MM.1S (cell line): Measurements from ENCODE around the gene MBOAT1.

Experiments used
- DNase-seq: peaks from one replicate; pipeline ENCODE4 v3.0.0-alpha.2; 2015
- H2AFZ ChIP-seq: fragments of 300-600 bp; sonication (generic); 2 replicates; pipeline ENCODE4 v1.6.0; 2016; ENCODE audit warnings: antibody characterized with exemption, low read length
- H3F3A ChIP-seq: fragments of 300-600 bp; sonication (generic); 2 replicates; pipeline ENCODE4 v1.6.1; 2016; ENCODE audit warnings: mild to moderate bottlenecking, antibody characterized with exemption, low read length, moderate library complexity, mixed read lengths; ENCODE audit not compliant: insufficient read depth
- H3K27ac ChIP-seq: fragments of 300-600 bp; sonication (generic); 2 replicates; pipeline ENCODE4 v1.5.1; 2016; ENCODE audit warnings: mild to moderate bottlenecking, low read length
- H3K27me3 ChIP-seq: fragments of 300-600 bp; sonication (generic); replicated peaks from 2 replicates; pipeline ENCODE4 v1.6.0; 2016; ENCODE audit warnings: low read length; ENCODE audit not compliant: insufficient read depth
- H3K36me3 ChIP-seq: fragments of 300-600 bp; sonication (generic); replicated peaks from 2 replicates; pipeline ENCODE4 v1.6.1; 2016; ENCODE audit warnings: mild to moderate bottlenecking, low read length, mixed read lengths; ENCODE audit not compliant: insufficient read depth
- H3K4me1 ChIP-seq: fragments of 300-600 bp; sonication (generic); 2 replicates; pipeline ENCODE4 v1.6.1; 2016; ENCODE audit warnings: low read length, mixed read lengths
- H3K4me2 ChIP-seq: fragments of 300-600 bp; sonication (generic); 2 replicates; pipeline ENCODE4 v1.6.0; 2016; ENCODE audit warnings: low read depth, low read length
- H3K4me3 ChIP-seq: fragments of 300-600 bp; sonication (generic); 2 replicates; pipeline ENCODE4 v1.5.1; 2016; ENCODE audit warnings: low read length, mixed read lengths
- H3K79me2 ChIP-seq: fragments of 300-600 bp; sonication (generic); 2 replicates; pipeline ENCODE4 v1.6.1; 2016; ENCODE audit warnings: mixed run types, low read length, mixed read lengths
- H3K9ac ChIP-seq: fragments of 300-600 bp; sonication (generic); 2 replicates; pipeline ENCODE4 v1.6.1; 2016; ENCODE audit warnings: low read length, mixed read lengths
- H3K9me2 ChIP-seq: fragments of 300-600 bp; sonication (generic); replicated peaks from 2 replicates; pipeline ENCODE4 v1.6.1; 2016; ENCODE audit warnings: mild to moderate bottlenecking, low read length, mixed read lengths; ENCODE audit not compliant: insufficient read depth
- H3K9me3 ChIP-seq: fragments of 300-600 bp; sonication (generic); replicated peaks from 2 replicates; pipeline ENCODE4 v1.6.1; 2016; ENCODE audit warnings: mild to moderate bottlenecking, low read length, mixed read lengths; ENCODE audit not compliant: insufficient read depth
- H4K20me1 ChIP-seq: fragments of 300-600 bp; sonication (generic); 2 replicates; pipeline ENCODE4 v1.6.1; 2016; ENCODE audit warnings: mild to moderate bottlenecking, low read length, moderate library complexity, mixed read lengths; ENCODE audit not compliant: insufficient read depth
- CTCF ChIP-seq: fragments of 300-600 bp; sonication (generic); IDR thresholded peaks from 2 replicates; pipeline ENCODE4 v1.5.1; 2016; ENCODE audit warnings: antibody characterized with exemption, low read length, mixed read lengths
- EZH2 ChIP-seq: fragments of 300-600 bp; sonication (generic); optimal IDR thresholded peaks from 2 replicates; pipeline ENCODE3; 2017; ENCODE audit warnings: low read depth, mild to moderate bottlenecking, antibody characterized with exemption, low read length, mixed read lengths
- EZH2phosphoT487 ChIP-seq: fragments of 300-600 bp; sonication (generic); IDR thresholded peaks from 2 replicates; pipeline ENCODE4 v1.6.1; 2018; ENCODE audit warnings: antibody characterized with exemption, low read length

MBOAT1 gene

DNA sequence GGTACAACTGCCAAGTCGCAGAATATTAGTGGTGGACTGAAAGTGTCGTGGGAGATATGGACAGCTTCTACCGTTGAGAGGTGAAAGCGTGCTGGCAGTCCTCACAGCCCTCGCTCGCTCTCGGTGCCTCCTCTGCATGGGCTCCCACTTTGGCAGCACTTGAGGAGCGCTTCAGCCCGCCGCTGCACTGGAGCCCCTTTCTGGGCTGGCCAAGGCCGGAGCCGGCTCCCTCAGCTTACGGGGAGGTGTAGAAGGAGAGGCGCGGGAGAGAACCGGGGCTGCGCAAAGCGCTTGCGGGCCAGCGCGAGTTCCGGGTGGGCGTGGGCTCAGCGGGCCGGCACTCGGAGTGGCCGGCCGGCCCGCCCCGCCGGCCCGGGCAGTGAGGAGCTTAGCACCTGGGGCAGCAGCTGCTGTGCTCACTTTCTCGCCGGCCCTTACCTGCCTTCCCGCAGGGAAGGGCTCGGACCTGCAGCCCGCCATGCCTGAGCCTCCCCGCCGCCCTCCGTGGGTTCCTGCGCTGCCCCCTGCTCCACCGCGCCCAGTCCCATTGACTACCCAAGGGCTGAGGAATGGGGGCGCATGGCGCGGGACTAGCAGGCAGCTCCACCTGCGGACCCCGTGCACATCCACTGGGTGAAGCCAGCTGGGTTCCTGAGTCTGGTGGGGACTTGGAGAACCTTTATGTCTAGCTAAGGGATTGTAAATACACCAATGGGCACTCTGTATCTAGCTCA lies 47.2 kb upstream of the MBOAT1 start:
- Histone ChIP-seq H3K4me3 (no peak overlapping the region), H3F3A (peaks cover 12% of the 10 kb centered on the region), H3K9me3 (no peaks in the 10 kb centered on the region), H3K27me3 (no peaks in the 10 kb centered on the region), H3K79me2 (no peaks in the 10 kb centered on the region), H3K9me2 (no peaks in the 10 kb centered on the region), H4K20me1 (no peaks in the 10 kb centered on the region), H3K4me1 (peaks cover 10% of the 10 kb centered on the region; the same call in 1 of the 2 replicates), H3K4me2 (no peak overlapping the region), H3K36me3 (no peaks in the 10 kb centered on the region), H3K27ac (no peak overlapping the region), H3K9ac (no peak overlapping the region), H2AFZ (no peak overlapping the region)
- no peak for TF ChIP-seq EZH2phosphoT487
- TF ChIP-seq CTCF, result no peak
- TF ChIP-seq EZH2, result no peak
- DNase-seq, result no peak

GRCh38 chr6:20255428-20255827 lies 43.2 kb upstream of the MBOAT1 start:
- no peaks in the 10 kb centered on the region for H3K9me3 ChIP-seq
- H3K79me2 ChIP-seq, result no peaks in the 10 kb centered on the region
- no peaks in the 10 kb centered on the region for H3K9me2 ChIP-seq
- no peak overlapping the region for H3K27ac ChIP-seq
- H3K36me3 ChIP-seq, result no peaks in the 10 kb centered on the region
- no peaks in the 10 kb centered on the region for H4K20me1 ChIP-seq
- no peak overlapping the region for H3K9ac ChIP-seq
- peaks cover 5% of the 10 kb centered on the region for H3F3A ChIP-seq
- H2AFZ ChIP-seq, result no peak overlapping the region
- no peak for DNase-seq
- no peak overlapping the region for H3K4me3 ChIP-seq
- no peaks in the 10 kb centered on the region for H3K27me3 ChIP-seq
- TF ChIP-seq CTCF (no peak), EZH2phosphoT487 (no peak), EZH2 (no peak)
- H3K4me1 ChIP-seq, result no peaks in the 10 kb centered on the region
- no peak overlapping the region for H3K4me2 ChIP-seq

GRCh38 chr6:20254295-20254694 lies 42.0 kb upstream of the MBOAT1 start:
- no peaks in the 10 kb centered on the region for H3K79me2 ChIP-seq
- no peak overlapping the region for H3K4me2 ChIP-seq
- no peaks in the 10 kb centered on the region for H3K9me3 ChIP-seq
- H2AFZ ChIP-seq, result no peak overlapping the region
- DNase-seq, result no peak
- H3F3A ChIP-seq, result no peaks in the 10 kb centered on the region
- no peak overlapping the region for H3K27ac ChIP-seq
- no peak for TF ChIP-seq EZH2
- TF ChIP-seq CTCF, result no peak
- no peak for TF ChIP-seq EZH2phosphoT487
- no peak overlapping the region for H3K4me3 ChIP-seq
- no peaks in the 10 kb centered on the region for H3K9me2 ChIP-seq
- H3K36me3 ChIP-seq, result no peaks in the 10 kb centered on the region
- H3K4me1 ChIP-seq, result no peaks in the 10 kb centered on the region
- H3K9ac ChIP-seq, result no peak overlapping the region
- no peaks in the 10 kb centered on the region for H4K20me1 ChIP-seq
- no peaks in the 10 kb centered on the region for H3K27me3 ChIP-seq
